GM12801 (cell line): Measurements from ENCODE around the gene DMRTC2.

Source experiments
- CTCF ChIP-seq: IDR thresholded peaks from one replicate; pipeline ENCODE4 v1.5.1; 2011; ENCODE audit warnings: control low read depth; ENCODE audit not compliant: insufficient read length; ENCODE audit errors: extremely low read depth

Gene DMRTC2

GRCh38 chr19:41864374-41864773 lies 19.5 kb downstream of the DMRTC2 start:
- no peak for TF ChIP-seq CTCF

DNA sequence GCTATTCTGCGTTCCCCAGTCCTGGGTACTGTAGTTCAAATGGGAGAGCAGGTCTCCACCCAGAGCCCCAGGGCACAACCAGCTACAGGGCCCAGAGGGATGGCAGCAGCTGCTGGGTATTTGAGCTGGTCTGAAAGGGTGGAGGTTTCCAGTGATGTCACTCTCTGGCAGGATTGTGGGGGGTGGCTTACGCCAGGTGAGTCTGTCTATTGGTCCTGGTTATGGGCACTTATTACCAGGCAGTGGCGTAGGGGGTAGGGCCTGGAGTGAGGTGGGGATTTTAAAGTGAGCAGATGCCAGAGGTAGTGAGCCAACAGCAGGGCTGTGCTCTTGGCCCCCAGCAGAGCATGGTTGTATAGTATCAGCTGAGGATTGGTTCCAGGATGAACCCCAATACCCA lies 21.4 kb downstream of the DMRTC2 start:
- TF ChIP-seq CTCF, result no peak

DNA sequence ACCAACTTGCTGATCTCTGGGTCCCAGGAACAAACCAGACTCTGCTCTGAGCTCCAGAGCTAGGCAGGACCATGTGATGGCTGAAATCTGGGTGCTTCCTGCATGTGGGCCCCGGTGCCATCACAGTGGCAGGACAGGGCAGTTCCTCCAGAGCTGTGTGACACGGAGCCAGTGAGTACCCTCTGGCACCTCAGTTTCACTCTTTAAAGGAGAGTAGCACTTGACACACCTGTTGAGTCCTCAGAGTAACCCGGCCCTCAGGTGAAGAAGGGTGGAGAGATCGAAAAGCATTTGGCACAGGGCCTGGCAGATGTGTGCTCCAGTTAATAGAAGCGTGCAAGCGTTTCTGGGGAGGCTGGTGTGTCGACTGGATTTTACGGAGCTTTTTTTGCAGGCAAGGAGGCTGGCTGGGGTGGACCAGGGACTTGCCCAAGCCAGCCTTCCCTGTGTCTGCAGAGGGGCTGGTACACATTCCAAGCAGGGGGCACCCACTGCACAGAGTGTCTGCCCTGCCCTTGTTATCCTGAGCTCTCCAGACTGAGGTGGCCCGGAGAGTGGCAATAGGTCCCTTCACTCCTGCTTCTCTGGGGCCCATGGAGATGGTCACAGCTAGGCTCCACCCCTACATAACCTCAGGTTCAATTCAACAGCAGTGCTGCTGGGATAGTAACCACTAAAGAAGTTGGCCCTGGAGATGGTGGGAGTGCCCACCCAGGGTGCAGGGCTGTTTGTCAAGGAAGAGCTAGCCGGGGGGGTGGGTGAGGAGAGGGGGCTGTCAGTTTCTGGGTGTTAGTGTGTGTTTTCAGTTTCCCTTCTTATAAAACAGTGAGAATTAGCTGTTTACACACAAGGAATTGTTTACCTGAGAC lies 23.5 kb downstream of the DMRTC2 start:
- TF ChIP-seq CTCF, result no peak

- TF ChIP-seq CTCF, result no peak
Measured at GRCh38 chr19:41868989-41869300, 24.1 kb downstream of the DMRTC2 start.

GRCh38 chr19:41869374-41869955 lies 24.6 kb downstream of the DMRTC2 start:
- no peak for TF ChIP-seq CTCF

- TF ChIP-seq CTCF, result no peak
Measured at GRCh38 chr19:41870401-41870873, 25.6 kb downstream of the DMRTC2 start.

- TF ChIP-seq CTCF, result no peak
Measured at GRCh38 chr19:41871573-41872383, 26.9 kb downstream of the DMRTC2 start.
